SK-N-SH (cell line): ENCODE results near the gene AGBL5. TPM values are rescaled to one million over a fixed set of nuclear protein-coding genes. Genes with fewer than 3 reads are reported as not detected.
A peak's percentile ranks its signal among the peaks of the same experiment; 100 is the strongest.

Experiments used
- CTCF ChIA-PET: fragments of 300-600, 350-600 bp; formaldehyde crosslinking; extraction: SDS; loops from one replicate; lab custom pipeline; 2021; lab: Yijun Ruan, JAX
- POLR2A ChIA-PET: fragments of 350-600 bp; sonication (Branson Sonifier 250); formaldehyde crosslinking; extraction: SDS; loops from one replicate; lab custom pipeline; 2020; ENCODE audit warnings: antibody characterized with exemption, inconsistent platforms; lab: Yijun Ruan, JAX
- DNase-seq: peaks from one replicate; pipeline ENCODE4 v3.0.0; 2012
- H2AFZ ChIP-seq: fragments of 200-600 bp; sonication (generic); 2 replicates; pipeline ENCODE4 v1.8.1; 2016; ENCODE audit warnings: antibody characterized with exemption, mild to moderate bottlenecking, low read depth
- H3F3A ChIP-seq: fragments of 200-600 bp; sonication (generic); replicated peaks from 2 replicates; pipeline ENCODE3; 2016; ENCODE audit warnings: antibody characterized with exemption, mild to moderate bottlenecking; ENCODE audit not compliant: insufficient read depth
- H3K27ac ChIP-seq, 2 experiments: fragments of 200-500 bp in 1 of 2; fragments of 200-600 bp in 1 of 2; sonication (Bioruptor generic) in 1 of 2; sonication (generic), shearing (Covaris generic) in 1 of 2; 2 replicates each; pipeline versions ENCODE4 v1.5.1 to v1.6.1; 2014 to 2016; ENCODE audit warnings: low read depth in 2 of 2, inconsistent platforms in 1 of 2, low read length in 1 of 2, mild to moderate bottlenecking in 1 of 2, mixed read lengths in 1 of 2
- H3K27me3 ChIP-seq: fragments of 200-600 bp; sonication (generic), shearing (Covaris generic); 2 replicates; pipeline ENCODE4 v1.6.1; 2016; ENCODE audit warnings: mixed run types; ENCODE audit not compliant: insufficient read depth
- H3K36me3 ChIP-seq, 2 experiments: fragments of 200-500 bp in 1 of 2; fragments of 200-600 bp in 1 of 2; sonication (Bioruptor generic) in 1 of 2; sonication (generic) in 1 of 2; replicated peaks in 1 of 2; 2 replicates each; pipeline versions ENCODE3 to v1.5.1; 2014 to 2016; ENCODE audit warnings: low read length in 1 of 2, mild to moderate bottlenecking in 1 of 2; ENCODE audit not compliant: insufficient read depth in 2 of 2, control insufficient read depth in 1 of 2
- H3K4me1 ChIP-seq, 2 experiments: fragments of 200-500 bp in 1 of 2; fragments of 200-600 bp in 1 of 2; sonication (Bioruptor generic) in 1 of 2; sonication (generic), shearing (Covaris generic) in 1 of 2; 2 replicates each; pipeline versions ENCODE4 v1.5.1 to v1.6.1; 2014 to 2016; ENCODE audit warnings: low read depth in 1 of 2, low read length in 1 of 2, mixed run types in 1 of 2; ENCODE audit not compliant: insufficient read depth in 2 of 2, control insufficient read depth in 1 of 2
- H3K4me2 ChIP-seq: fragments of 200-600 bp; sonication (generic), shearing (Covaris generic); 2 replicates; pipeline ENCODE4 v1.6.1; 2017; ENCODE audit warnings: mixed run types
- H3K4me3 ChIP-seq, 2 experiments: fragments of 200-500 bp in 1 of 2; fragments of 200-600 bp in 1 of 2; sonication (Bioruptor generic) in 1 of 2; sonication (generic), shearing (Covaris generic) in 1 of 2; 2 replicates each; pipeline versions ENCODE4 v1.5.1 to v1.8.1; 2014 to 2016; ENCODE audit warnings: low read depth in 2 of 2, inconsistent platforms in 1 of 2, low read length in 1 of 2, mild to moderate bottlenecking in 1 of 2, mixed read lengths in 1 of 2, moderate library complexity in 1 of 2
- H3K79me2 ChIP-seq: fragments of 200-600 bp; sonication (generic); 2 replicates; pipeline ENCODE4 v1.8.1; 2017; ENCODE audit warnings: mild to moderate bottlenecking; ENCODE audit not compliant: insufficient read depth
- H3K9ac ChIP-seq: fragments of 200-600 bp; sonication (generic); 2 replicates; pipeline ENCODE4 v1.6.1; 2017; ENCODE audit warnings: mixed run types
- H3K9me2 ChIP-seq: fragments of 200-600 bp; sonication (generic); 2 replicates; pipeline ENCODE4 v1.6.1; 2017; ENCODE audit warnings: mixed run types
- H3K9me3 ChIP-seq: fragments of 200-600 bp; sonication (generic); 2 replicates; pipeline ENCODE4 v1.6.1; 2017; ENCODE audit warnings: mixed run types, mild to moderate bottlenecking, moderate library complexity
- H4K20me1 ChIP-seq: fragments of 200-600 bp; sonication (generic); 2 replicates; pipeline ENCODE4 v1.6.1; 2017; ENCODE audit warnings: mild to moderate bottlenecking, mixed run types; ENCODE audit not compliant: insufficient read depth
- CHD2 ChIP-seq: fragments of 150-350 bp; IDR thresholded peaks from 2 replicates; pipeline ENCODE4 v1.6.1; 2018; ENCODE audit warnings: low read length; ENCODE audit not compliant: partially characterized antibody
- EZH2phosphoT487 ChIP-seq: fragments of 200-600 bp; sonication (generic); IDR thresholded peaks from 2 replicates; pipeline ENCODE4 v1.6.1; 2017; ENCODE audit warnings: low read depth, mixed run types, mild to moderate bottlenecking, antibody characterized with exemption, moderate library complexity, borderline replicate concordance
- FOXJ3 ChIP-seq: sonication (generic); formaldehyde crosslinking; IDR thresholded peaks from 2 replicates; pipeline ENCODE4 v1.5.1; 2020; ENCODE audit warnings: mild to moderate bottlenecking, missing genetic modification reagents
- MXI1 ChIP-seq: IDR thresholded peaks from 2 replicates; pipeline ENCODE4 v1.6.1; 2012; ENCODE audit warnings: mild to moderate bottlenecking, low read depth, low read length, improper control_type of control experiment
- RFX5 ChIP-seq: IDR thresholded peaks from 2 replicates; pipeline ENCODE4 v1.6.1; 2012; ENCODE audit warnings: mild to moderate bottlenecking, improper control_type of control experiment, low read length
- RXRA ChIP-seq: IDR thresholded peaks from 2 replicates; pipeline ENCODE4 v1.4.0; 2012; ENCODE audit warnings: low read depth, mild to moderate bottlenecking, borderline replicate concordance
- TAF1 ChIP-seq: IDR thresholded peaks from 2 replicates; pipeline ENCODE4 v1.6.1; 2012; ENCODE audit warnings: low read depth, mild to moderate bottlenecking, low read length, moderate library complexity, borderline replicate concordance
- WGBS: methylation state at CpG from one replicate; pipeline ENCODE4 v1.1.6; 2017; ENCODE audit warnings: low lambda C conversion rate; 5-methylcytosine and 5-hydroxymethylcytosine counted together
- polyA plus RNA-seq, 3 experiments: library from polyadenylated mRNA; depleted of rRNA; stranded (reverse); fragments of >200 nt; gene quantifications; 2 replicates each; pipeline ENCODE4 v1.2.3, GENCODE V29; 2012
- TF ChIP-seq, protein P1 (sequence below): fragments of 150-350 bp; IDR thresholded peaks from 2 replicates; pipeline ENCODE4 v1.6.1; 2016; ENCODE audit warnings: mild to moderate bottlenecking, low read depth, low read length

AGBL5 gene
- polyA plus RNA-seq, 1 of the 3 experiments (the other 2 are of a cell fraction) = 45.5 TPM

DNA sequence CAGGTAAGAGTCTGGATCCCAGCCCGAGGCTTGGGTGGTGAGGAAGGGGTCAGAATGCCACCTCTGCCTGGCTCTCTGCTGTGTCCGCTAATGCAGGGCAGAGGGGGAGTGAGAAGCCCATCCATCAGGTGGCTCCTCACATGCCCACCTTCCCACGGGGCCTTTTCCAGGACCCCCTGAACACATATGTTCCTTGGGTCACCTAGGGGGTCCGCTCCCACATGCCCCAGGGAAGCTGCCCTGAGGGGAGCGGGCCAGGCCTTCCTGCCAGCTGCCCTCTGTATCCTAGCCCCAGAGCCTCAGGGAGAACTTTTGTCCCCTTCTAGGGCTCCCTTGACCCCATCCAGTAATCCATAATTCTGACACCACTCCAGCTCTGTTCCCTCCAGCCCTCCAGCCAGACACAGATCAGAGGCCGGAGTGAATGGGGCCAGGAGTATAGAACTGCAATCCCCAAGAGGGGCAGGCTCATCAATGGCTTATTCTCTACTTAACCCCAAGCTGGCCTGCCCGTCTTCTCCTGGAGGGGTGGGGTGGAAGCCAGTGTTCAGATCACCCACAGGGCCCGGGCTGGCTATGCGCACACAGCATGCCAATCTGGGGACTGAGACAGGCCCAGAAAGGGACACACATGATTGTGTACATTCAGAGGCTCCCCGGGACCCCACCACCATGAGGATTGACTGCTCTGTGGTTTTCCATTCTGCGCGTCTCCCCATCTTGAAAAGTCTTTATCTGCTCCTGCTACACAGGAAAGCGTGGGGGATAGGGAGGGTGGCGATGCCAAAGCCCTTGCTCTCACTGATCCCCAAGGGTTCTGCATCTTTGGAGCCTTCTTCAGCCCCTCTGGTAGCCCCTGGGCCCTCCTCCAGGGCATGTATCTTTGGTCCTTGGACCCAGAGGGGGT lies 28.0 kb downstream of the AGBL5 start:
- CTCF ChIA-PET = interaction anchor here (0.9 to 14.6 kb wide), 16 partner anchors 8 to 233 kb away, joined by 3 to 227 read pairs (median 7); partner anchors contain the start of genes AGBL5, OST4 and TMEM214
- peak; percentile 57 for DNase-seq

DNA sequence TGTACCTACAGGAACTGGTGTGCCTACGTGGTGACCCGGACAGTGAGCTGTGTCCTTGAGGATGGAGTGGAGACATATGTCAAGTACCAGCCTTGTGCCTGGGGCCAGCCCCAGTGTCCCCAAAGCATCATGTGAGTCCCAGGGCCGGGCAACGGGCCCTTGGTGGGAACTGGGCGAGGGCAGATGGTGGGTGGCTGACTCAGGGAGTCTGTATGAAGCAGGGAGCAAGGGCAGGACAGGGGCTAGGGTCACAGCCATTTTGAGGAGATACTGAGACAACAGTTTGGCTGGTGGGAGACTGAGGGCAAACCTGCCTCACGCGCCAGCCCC lies 28.6 kb downstream of the AGBL5 start:
- Histone ChIP-seq H3K27me3 (no peaks in the 10 kb centered on the region), H2AFZ (no peak overlapping the region), H3K4me2 (peak overlapping the region; percentile 100), H4K20me1 (peaks cover 16% of the 10 kb centered on the region; the same call in 1 of the 2 replicates), H3K9me3 (no peaks in the 10 kb centered on the region), H3K9ac (peak overlapping the region; percentile 83; the same call in 1 of the 2 replicates), H3K27ac (peak overlapping the region; percentile 79 to 99; a peak in 3 of 4 replicates), H3K36me3 (peaks cover 16 to 37% of the 10 kb centered on the region in 2 experiments), H3F3A (peaks cover 17% of the 10 kb centered on the region), H3K9me2 (no peaks in the 10 kb centered on the region), H3K4me1 (peaks cover 25 to 64% of the 10 kb centered on the region in 2 experiments), H3K79me2 (peaks cover 32% of the 10 kb centered on the region), H3K4me3 (peak overlapping the region; percentile 79 to 93)
- no peak for TF ChIP-seq EZH2phosphoT487
- no peak for TF ChIP-seq TAF1
- TF ChIP-seq, protein P1, sequence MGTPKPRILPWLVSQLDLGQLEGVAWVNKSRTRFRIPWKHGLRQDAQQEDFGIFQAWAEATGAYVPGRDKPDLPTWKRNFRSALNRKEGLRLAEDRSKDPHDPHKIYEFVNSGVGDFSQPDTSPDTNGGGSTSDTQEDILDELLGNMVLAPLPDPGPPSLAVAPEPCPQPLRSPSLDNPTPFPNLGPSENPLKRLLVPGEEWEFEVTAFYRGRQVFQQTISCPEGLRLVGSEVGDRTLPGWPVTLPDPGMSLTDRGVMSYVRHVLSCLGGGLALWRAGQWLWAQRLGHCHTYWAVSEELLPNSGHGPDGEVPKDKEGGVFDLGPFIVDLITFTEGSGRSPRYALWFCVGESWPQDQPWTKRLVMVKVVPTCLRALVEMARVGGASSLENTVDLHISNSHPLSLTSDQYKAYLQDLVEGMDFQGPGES = no peak
- no peak for TF ChIP-seq RXRA
- CTCF ChIA-PET = interaction anchor here (0.9 to 14.6 kb wide), 8 partner anchors 10 to 231 kb away, joined by 4 to 227 read pairs (median 13); partner anchors contain the start of genes AGBL5 and OST4
- POLR2A ChIA-PET = interaction anchor here (0.5 to 6.7 kb wide), 3 partner anchors 7 to 29 kb away, joined by 3 to 63 read pairs (median 42); partner anchors contain the start of genes AGBL5 and OST4
- WGBS = 65% methylated on average over 7 of the region's 7 CpGs
- no peak for DNase-seq

More for the DNA sequence above, 28.0 kb downstream of the AGBL5 start:
- H3K9me3 ChIP-seq = no peaks in the 10 kb centered on the region
- H3F3A ChIP-seq = peaks cover 17% of the 10 kb centered on the region
- POLR2A ChIA-PET = interaction anchor here (0.6 to 6.7 kb wide), 8 partner anchors 7 to 277 kb away, joined by 3 to 63 read pairs (median 4); partner anchors contain the start of genes AGBL5, ATRAID, GTF3C2 and KHK
- WGBS = 34% methylated on average over 13 of the region's 14 CpGs
- peak overlapping the region; percentile 79 to 93 for H3K4me3 ChIP-seq
- peaks cover 16% of the 10 kb centered on the region; the same call in 1 of the 2 replicates for H4K20me1 ChIP-seq
- peak overlapping the region; percentile 79 to 99 for H3K27ac ChIP-seq
- 0 out of 2 replicates have a peak, but pooled peaks have one; percentile 32 for TF ChIP-seq FOXJ3 (CRISPR knock-in tag)
- TF ChIP-seq RFX5 = no peak
- TF ChIP-seq MXI1 = 0 out of 2 replicates have a peak, but pooled peaks have one; percentile 22
- peak; percentile 14 for TF ChIP-seq CHD2
- peaks cover 31 to 68% of the 10 kb centered on the region in 2 experiments for H3K4me1 ChIP-seq
- peak overlapping the region; percentile 83 for H3K9ac ChIP-seq
- H3K27me3 ChIP-seq = no peaks in the 10 kb centered on the region
- H3K9me2 ChIP-seq = no peaks in the 10 kb centered on the region
- H3K79me2 ChIP-seq = peaks cover 32% of the 10 kb centered on the region
- H3K4me2 ChIP-seq = peak overlapping the region; percentile 100
- peaks cover 16 to 31% of the 10 kb centered on the region in 2 experiments for H3K36me3 ChIP-seq
- H2AFZ ChIP-seq = no peak overlapping the region
